Esophagus squamous epithelium (tissue), 4 donors: ENCODE measurements around the gene RNF180.

Experiments used
- POLR2A ChIP-seq, 4 donors: fragments of 450-650 bp; IDR thresholded peaks; one replicate each; pipeline ENCODE4 v1.6.1; 2017; ENCODE audit warnings: antibody characterized with exemption in 4 of 4, mild to moderate bottlenecking in 4 of 4, moderate library complexity in 3 of 4
- TF ChIP-seq, protein P1 (sequence below), 6 experiments: fragments of 450-650 bp in 4 of 6; fragments of 200-600 bp in 2 of 6; sonication (generic) in 2 of 6; IDR thresholded peaks; one replicate each; pipeline ENCODE4 v1.5.1; 2016 to 2019; ENCODE audit warnings: antibody characterized with exemption in 6 of 6, mild to moderate bottlenecking in 4 of 6, moderate library complexity in 4 of 6

DNA sequence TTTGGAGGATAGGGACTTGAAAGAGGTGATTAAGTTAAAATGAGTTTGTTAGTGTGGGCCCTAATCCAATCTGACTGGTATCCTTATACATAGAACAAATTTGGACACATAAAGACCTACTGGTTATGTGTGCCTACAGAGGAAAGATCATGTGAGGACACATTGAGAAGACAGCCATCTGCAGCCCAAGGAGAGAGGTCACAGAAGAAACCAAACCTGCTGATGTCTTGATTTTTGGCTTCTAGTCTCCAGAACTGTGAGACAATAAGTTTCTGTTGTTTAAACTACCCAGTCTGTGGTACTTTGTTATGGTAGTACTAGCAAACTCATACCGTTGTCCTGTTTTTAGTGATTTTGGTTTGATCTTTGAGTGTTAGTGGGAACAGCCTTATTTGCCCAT lies 18.3 kb downstream of the RNF180 start:
- TF ChIP-seq POLR2A (IDR thresholded peaks at IDR 0.05), result no peak
- TF ChIP-seq, protein P1, sequence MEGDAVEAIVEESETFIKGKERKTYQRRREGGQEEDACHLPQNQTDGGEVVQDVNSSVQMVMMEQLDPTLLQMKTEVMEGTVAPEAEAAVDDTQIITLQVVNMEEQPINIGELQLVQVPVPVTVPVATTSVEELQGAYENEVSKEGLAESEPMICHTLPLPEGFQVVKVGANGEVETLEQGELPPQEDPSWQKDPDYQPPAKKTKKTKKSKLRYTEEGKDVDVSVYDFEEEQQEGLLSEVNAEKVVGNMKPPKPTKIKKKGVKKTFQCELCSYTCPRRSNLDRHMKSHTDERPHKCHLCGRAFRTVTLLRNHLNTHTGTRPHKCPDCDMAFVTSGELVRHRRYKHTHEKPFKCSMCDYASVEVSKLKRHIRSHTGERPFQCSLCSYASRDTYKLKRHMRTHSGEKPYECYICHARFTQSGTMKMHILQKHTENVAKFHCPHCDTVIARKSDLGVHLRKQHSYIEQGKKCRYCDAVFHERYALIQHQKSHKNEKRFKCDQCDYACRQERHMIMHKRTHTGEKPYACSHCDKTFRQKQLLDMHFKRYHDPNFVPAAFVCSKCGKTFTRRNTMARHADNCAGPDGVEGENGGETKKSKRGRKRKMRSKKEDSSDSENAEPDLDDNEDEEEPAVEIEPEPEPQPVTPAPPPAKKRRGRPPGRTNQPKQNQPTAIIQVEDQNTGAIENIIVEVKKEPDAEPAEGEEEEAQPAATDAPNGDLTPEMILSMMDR (IDR thresholded peaks at IDR 0.05), result no peak
